ENCODE measurements around the gene STX18. TPM values are rescaled to one million over a fixed set of nuclear protein-coding genes. Genes with fewer than 3 reads are reported as not detected.
"Not testable (repeated sequence)": the region's sequence is repeated elsewhere in the genome, so short reads cannot be mapped to it uniquely, and the experiment has no call there.

Gene STX18
- total RNA-seq, 1 experiment from 2014 or later, result 29.2 TPM

DNA sequence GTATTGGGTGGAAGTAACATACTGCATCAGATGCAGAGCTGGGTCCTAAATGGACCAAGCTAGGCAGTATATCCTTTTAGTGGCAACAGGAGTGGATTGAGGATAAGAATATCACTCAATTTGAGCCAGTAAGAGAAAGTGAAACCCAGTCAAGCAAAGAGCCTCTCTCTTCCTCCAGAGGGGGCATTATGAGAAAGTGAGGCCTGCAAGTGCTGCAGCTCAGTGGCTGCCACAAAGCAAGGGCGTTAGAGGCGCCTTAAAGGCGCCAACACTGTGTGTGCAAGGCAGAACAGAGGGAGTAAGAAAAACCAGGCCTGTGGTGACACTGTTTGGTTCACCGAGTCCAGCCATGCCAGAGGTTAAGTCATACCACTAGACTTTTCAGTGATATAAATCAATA lies 17.5 kb downstream of the STX18 start:
- DNase-seq (ENCODE audit: low read depth, low spot score), result peak; percentile 34
- in situ Hi-C loops (cut with HindIII; ENCODE audit: low pct_unique_long_range_greater_than_20kb, low sequenced_read_pairs), result no loop called here

DNA sequence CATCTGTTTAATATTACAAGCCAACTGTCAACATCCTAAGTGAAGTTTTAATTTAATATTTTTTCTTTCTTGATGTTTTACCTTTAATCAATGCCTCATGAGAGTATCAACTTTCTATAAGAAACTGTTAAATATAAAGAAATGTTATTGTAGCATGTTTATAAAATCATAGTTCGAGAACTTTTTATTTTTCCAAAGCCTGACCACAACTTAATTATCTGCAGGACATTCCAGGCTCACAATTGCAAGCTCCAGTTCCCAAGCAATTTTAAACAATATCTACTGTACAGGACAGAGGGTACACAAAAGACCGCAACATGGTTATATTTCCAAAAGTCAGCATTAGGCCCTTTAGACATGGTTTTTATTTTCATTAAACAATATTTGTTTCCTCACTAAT lies 20.1 kb downstream of the STX18 start:
- in situ Hi-C loops (cut with HindIII; ENCODE audit: low pct_unique_long_range_greater_than_20kb, low sequenced_read_pairs), result no loop called here
- DNase-seq (ENCODE audit: low read depth, low spot score), result no peak

DNA sequence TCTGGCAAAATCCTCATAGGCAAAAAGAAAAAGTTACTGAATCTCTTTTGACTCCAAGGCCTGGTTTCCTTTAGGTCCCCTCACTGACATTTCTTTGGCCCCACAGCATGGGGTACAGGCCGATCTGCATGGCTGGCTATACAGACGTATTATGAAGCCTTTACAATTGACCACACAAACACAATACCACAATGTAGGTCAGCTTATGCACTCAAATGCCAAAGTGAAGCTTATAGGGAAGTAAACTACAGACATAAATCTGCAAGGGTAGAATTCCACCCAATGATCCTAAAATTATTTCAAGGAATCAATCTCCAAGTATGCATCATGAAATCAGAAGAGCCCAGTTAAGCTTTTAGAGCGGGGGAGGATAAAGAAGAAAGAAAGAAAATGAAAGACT lies 20.7 kb downstream of the STX18 start:
- DNase-seq (ENCODE audit: low read depth, low spot score), result no peak
- in situ Hi-C loops (cut with HindIII; ENCODE audit: low pct_unique_long_range_greater_than_20kb, low sequenced_read_pairs), result no loop called here

DNA sequence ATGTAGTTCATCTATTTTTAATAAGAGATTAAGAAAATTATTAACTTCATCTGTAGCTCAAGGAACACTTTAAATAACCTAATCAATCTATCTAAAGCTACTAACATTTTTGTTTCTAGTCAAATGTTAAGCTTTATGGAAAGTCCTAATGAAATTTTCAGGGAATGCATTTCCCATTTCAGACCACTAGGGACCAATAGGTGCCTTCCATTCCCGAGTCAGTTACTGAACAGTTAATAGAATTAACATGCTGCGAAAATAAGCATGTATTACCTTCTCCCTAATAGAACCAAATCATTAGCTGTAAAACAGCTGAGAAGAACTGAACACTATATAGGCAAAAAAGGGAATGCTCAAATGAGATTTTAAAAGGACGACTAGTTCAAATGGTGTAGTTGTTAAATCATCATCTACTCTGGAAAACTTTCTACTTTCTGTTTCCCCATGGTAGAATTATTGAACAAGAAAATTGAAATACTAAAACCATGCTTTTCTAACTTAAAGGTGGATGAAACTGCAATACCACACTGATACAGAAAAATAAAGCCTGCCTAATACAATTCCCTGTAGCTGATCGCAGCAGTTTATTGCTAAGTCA lies 22.5 kb downstream of the STX18 start:
- peak; percentile 49 for DNase-seq (ENCODE audit: low read depth, low spot score)
- in situ Hi-C loops (cut with HindIII; ENCODE audit: low pct_unique_long_range_greater_than_20kb, low sequenced_read_pairs), result no loop called here

DNA sequence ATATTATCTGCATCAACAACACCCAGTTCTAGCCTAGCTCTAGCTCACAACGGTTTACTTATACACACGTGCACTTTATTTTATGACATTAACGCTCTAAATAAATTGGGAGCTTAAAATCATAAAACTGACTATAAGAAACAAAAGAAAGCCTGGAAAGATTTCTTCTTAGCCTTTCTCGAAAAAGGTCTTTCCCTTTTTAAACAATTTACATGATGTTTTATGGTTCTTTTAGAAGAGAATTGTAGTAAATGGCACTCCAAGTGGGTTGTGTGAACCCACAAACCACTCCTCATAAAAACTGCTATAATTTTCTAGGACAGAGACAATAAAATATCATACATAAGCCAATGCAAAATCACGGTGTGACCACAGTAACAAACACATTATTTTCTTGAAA lies 23.1 kb downstream of the STX18 start:
- in situ Hi-C loops (cut with HindIII; ENCODE audit: low pct_unique_long_range_greater_than_20kb, low sequenced_read_pairs), result no loop called here
- no peak for DNase-seq (ENCODE audit: low read depth, low spot score)

DNA sequence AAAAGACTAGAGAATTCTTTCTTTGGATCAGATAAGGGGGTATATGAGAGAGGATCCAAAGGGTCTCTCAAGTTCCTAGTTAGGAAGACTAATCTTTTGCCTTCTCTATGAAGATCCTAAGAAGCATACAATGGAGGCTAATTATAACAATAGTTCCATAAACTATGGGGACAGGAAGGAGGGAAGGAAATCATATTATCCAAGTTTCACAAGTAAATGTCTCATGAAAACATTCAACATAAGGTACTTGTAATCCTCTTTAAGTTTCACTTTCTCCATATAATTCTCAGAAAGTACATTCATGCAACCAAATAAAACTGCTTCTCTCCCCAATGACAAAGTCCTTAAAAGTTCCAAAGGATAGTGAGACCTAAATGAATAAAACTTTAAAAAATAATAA lies 27.1 kb downstream of the STX18 start:
- no peak for DNase-seq (ENCODE audit: low read depth, low spot score)
- in situ Hi-C loops (cut with HindIII; ENCODE audit: low pct_unique_long_range_greater_than_20kb, low sequenced_read_pairs), result no loop called here

DNA sequence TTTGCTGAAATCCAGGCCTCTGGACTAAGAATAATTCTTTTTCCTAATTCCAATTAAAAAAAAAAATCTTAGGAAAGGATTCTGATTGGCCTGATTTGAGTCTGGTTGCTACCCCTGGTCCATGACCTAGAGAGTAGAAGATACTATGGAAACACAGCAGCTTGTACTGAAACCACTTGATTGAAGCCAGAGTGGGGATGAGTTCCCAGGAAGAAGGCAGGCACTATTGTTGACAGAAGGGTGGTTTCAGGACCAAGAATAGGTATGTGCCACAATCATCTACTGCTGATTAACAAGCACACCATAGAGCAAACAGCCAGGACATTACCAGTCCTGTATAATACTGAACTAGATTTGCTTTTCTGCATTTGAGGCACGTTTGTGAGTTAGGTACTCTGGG lies 29.6 kb downstream of the STX18 start:
- no peak for DNase-seq (ENCODE audit: low read depth, low spot score)
- in situ Hi-C loops (cut with HindIII; ENCODE audit: low pct_unique_long_range_greater_than_20kb, low sequenced_read_pairs), result no loop called here

DNA sequence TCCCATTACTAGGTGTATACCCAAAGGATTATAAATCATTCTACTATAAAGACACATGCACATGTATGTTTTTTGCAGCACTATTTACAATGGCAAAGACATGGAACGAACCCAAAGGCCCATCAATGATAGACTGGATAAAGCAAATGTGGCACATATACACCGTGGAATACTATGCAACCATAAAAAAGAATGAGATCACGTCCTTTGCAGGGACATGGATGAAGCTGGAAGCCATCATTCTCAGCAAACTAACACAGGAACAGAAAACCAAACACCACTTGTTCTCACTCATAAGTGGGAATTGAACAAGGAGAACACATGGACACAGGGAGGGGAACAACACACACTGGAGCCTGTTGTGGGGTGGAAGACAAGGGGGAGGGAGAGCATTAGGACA lies 31.2 kb downstream of the STX18 start:
- in situ Hi-C loops (cut with HindIII; ENCODE audit: low pct_unique_long_range_greater_than_20kb, low sequenced_read_pairs); DNase-seq (ENCODE audit: low read depth, low spot score): not testable (repeated sequence)

DNA sequence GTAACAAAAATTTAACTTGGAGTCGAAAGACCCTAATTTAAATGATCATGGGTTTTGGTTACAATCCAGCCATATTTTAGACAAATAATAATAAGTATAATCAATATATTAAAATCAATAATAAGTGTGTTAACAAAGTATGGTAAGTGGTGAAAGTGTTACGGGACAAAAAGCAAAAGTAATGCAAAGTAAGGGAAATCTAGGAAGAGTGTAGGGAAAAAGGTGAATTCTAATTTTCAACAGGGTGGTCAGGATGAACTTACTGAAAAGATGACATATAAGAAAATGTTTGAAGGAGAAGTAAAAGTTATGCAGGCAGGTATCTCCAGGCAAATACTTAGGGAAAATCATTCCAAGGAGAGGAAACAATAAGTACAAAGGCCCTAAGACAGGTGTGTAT lies 32.3 kb downstream of the STX18 start:
- in situ Hi-C loops (cut with HindIII; ENCODE audit: low pct_unique_long_range_greater_than_20kb, low sequenced_read_pairs), result no loop called here
- DNase-seq (ENCODE audit: low read depth, low spot score), result no peak

DNA sequence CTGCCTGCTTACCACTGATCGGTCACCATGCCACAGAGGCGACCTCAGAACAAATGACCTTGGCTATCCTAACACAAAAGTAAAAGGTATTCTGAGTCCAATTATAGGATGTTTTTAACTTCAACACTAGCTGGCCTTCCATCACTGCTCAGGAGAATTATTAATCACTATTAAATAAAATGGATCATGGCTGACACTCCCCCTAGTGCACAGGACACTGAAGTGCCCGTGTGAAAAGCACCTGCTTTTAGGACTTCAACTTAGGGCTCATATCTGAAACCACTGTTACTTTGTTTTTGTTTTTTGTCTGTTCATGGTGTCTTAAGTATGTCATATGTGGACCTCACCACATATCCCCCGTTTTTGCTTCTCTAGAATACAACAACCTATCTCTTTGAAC lies 33.9 kb downstream of the STX18 start:
- peak; percentile 13 for DNase-seq (ENCODE audit: low read depth, low spot score)
- in situ Hi-C loops (cut with HindIII; ENCODE audit: low pct_unique_long_range_greater_than_20kb, low sequenced_read_pairs), result no loop called here

DNA sequence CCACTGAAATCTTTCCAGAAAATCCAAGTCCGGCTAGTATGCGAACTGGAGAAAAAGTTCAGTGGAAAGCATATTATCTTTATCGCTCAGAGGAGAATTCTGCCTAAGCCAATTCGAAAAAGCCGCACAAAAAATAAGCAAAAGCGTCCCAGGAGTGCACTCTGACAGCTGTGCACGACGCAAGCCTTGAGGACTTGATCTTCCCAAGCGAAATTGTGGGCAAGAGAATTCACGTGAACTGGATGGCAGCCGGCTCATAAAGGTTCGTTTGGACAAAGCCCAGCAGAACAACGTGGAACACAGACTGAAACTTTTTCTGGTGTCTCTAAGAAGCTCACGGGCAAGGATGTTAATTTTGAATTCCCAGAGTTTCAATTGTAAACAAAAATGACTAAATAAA lies 34.4 kb downstream of the STX18 start:
- in situ Hi-C loops (cut with HindIII; ENCODE audit: low pct_unique_long_range_greater_than_20kb, low sequenced_read_pairs), result no loop called here

DNA sequence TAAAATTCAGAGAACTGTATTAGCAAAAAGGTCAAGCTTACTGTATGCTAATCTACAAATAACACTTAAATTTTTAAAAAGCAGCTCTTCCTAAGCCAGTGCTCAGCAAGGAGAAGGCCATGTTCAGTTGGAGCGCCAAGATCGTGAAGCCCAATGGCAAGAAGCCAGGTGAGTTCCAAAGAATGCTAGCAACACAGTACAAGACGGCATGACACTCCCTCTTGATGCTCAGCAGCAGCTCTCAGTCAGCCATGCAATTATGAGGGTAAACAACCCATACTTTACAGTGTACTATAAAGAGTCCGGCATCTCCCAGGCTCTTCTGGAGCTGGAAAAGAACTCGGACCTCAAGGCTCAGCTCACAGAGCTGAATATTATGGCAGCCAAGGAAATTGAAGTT lies 34.9 kb downstream of the STX18 start:
- DNase-seq (ENCODE audit: low read depth, low spot score), result no peak
- in situ Hi-C loops (cut with HindIII; ENCODE audit: low pct_unique_long_range_greater_than_20kb, low sequenced_read_pairs), result no loop called here

More for the DNA sequence above, 34.4 kb downstream of the STX18 start:
- DNase-seq (ENCODE audit: low read depth, low spot score), result no peak

DNA sequence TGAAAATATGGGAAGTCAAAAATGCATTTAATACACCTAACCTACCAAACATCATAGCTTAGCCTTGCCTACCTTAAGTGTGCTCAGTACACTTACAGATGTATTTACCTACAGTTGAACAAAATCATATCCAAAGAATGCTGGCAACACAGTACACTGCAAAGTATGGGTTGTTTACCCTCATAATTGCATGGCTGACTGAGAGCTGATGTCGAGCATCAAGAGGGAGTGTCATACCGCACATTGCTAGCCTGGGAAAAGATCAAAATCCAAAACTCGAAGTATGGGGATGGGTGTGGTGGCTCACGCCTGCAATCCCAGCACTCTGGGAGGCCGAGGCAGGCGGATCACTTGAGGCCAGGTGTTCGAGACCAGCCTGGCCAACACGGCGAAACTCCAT lies 36.6 kb downstream of the STX18 start:
- DNase-seq (ENCODE audit: low read depth, low spot score); in situ Hi-C loops (cut with HindIII; ENCODE audit: low pct_unique_long_range_greater_than_20kb, low sequenced_read_pairs): not testable (repeated sequence)

DNA sequence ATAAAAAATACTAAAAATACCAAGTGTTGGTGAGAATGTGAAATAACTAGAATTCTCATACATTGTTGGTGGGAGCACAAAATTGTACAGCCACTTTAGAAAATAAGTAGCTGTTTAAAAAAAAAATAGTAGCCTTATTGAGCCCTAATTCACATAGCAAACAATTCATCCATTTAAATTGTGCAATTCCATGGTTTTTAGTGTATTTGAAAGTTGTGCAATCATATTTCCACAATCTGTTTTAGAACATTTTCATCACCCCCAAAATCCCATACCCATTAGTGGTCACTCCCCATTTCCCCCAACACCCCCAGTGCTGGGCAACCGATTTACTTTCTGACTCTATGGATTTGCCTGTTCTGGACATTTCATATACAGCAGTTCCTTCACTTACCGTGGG lies 37.1 kb downstream of the STX18 start:
- no peak for DNase-seq (ENCODE audit: low read depth, low spot score)
- in situ Hi-C loops (cut with HindIII; ENCODE audit: low pct_unique_long_range_greater_than_20kb, low sequenced_read_pairs), result no loop called here

DNA sequence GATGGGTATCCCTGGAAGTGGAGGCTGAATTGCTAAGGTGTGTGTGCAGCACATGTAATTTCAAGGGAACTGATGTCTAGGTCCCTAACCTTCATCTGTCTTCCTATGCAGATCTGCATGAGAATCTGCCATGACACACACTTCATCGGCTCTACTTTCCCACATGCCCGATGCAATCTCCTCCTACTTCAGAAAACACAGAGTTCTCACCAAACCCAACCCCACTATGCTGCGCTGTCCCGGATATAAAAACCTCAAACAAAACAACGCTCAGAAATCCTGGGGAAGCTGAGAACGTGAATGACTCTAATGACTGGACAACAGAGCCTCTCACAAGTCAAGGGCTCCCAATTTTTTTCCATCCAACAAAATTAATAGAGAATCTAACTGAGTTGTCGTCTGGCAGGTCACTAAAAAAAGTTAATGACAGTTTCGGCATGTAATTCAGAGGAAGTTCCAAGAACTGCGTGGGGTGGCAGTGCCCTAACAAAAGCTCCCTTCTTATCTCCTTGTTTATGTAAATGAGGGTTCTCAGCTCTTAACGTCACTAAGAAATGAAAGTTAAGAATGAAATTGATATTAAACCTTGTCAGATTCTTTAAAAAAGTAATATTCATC lies 39.0 kb downstream of the STX18 start:
- in situ Hi-C loops (cut with HindIII; ENCODE audit: low pct_unique_long_range_greater_than_20kb, low sequenced_read_pairs), result no loop called here
- peak; percentile 72 for DNase-seq (ENCODE audit: low read depth, low spot score)

DNA sequence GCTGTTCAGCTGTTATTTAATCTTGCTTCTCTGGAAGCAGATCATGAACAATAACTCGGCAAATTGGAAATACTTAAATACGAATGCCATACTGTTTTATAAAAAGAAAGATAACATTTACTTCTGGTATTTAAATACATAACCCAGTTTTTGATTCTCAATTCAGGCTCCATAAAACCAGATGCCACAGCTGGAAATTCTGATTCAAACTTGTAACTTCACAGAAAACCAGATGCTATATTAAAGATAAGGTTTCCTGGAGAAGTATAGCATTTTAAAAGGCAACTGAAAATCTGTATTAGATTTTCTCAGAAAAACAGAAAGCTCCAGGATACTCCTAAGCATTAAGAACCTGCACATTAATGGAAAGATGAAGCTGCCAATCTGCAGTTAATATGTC lies 40.2 kb downstream of the STX18 start:
- DNase-seq (ENCODE audit: low read depth, low spot score), result no peak
- in situ Hi-C loops (cut with HindIII; ENCODE audit: low pct_unique_long_range_greater_than_20kb, low sequenced_read_pairs), result no loop called here

DNA sequence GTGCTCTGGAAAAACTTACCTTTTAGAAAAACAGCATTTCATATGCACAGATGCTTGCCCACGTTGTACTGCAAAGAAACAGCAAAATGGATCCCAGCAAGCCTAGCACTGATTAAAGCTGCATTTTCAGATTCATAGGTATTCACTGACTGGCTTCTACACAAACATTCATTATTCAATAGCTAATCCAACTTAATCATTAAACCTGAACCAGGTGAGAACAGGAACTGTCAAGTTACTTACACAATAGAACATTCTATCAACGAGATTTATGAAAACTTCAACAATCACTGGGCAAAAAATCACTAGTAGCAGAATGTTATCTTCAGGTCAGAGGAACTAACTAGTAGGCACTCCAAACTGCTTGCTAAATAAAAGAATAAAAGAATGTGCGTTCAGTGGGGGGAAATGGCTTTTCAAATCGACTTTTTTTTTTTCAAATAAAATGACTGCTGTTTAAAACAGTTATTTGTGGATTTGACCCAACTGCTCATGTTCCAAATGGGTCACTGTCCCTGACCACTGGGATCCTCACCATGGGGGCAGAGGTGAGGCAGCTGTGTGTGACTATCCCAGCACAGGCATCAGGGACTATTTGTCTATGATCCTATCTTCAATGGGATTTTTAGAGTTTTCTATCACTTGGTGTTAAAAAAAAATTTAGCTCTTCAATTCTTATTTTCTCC lies 42.3 kb downstream of the STX18 start:
- DNase-seq (ENCODE audit: low read depth, low spot score), result no peak
- in situ Hi-C loops (cut with HindIII; ENCODE audit: low pct_unique_long_range_greater_than_20kb, low sequenced_read_pairs), result no loop called here

DNA sequence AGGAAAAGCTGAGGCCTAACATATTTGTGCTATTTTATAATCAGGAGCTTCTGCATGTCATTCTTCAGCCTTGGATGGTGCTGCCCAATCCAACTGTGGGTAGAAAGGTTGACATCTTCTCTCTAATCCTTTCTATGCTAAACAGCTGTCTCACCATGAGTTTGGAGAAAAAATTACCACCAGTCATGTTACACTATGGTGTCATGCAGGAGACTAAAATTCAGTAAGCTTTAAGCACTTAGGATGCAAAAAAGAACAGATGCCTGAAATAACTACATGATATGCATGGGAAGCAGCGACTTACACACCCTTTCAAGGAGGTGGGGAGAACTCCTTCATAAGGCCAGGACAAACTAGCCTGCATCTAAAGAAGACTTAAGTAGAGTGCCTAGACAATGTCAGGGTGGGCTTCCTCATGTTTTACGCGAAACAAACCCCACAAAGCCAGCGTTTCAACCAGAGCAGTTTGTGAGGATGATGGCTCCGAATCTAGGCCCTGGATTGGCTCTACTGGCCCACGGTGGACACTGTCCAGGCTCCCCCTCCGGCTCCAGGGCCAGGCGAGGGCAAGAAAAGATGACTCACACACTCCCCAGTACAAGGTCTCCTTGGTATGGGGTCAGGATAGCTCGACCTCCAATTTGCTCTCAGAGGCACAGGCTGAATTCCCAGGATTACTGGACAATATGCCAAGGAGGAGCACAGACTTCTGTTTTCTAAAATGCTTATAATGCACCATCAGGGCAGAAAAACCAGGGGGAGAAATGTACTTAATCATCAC lies 45.1 kb downstream of the STX18 start:
- no peak for DNase-seq (ENCODE audit: low read depth, low spot score)
- in situ Hi-C loops (cut with HindIII; ENCODE audit: low pct_unique_long_range_greater_than_20kb, low sequenced_read_pairs), result no loop called here

Data from SK-MEL-5 (cell line).